A549 treated with DMSO at 1 μM for 4 hours (cell line): ENCODE results near the gene CHMP1B. TPM values are rescaled to one million over a fixed set of nuclear protein-coding genes. Genes with fewer than 3 reads are reported as not detected.

Experiments
- total RNA-seq: library from RNA; stranded (reverse); fragments of 200-300 nt; extraction: Qiagen RNA extraction; gene quantifications from 5 replicates; pipeline ENCODE4 v1.2.3, GENCODE V29; 2022; ENCODE audit warnings: low read depth

Gene CHMP1B
- total RNA-seq: 42.4 to 63.5 TPM (median 49.0 TPM) in 5 replicates

GRCh38 chr18:11851146-11851805 lies at the start of gene CHMP1B:
Gene CHMP1B (plus strand): TSS chr18:11851413. CDS start chr18:11851512, 99 bp downstream.

Other genes with a start within 250 kb of the CHMP1B start
- not detected in 5 replicates for gene SLC35G4, start 241.8 kb upstream of the CHMP1B start, total RNA-seq
- 6.7 to 7.8 TPM (median 6.8 TPM) in 5 replicates for gene GNAL, start 162.1 kb upstream of the CHMP1B start, total RNA-seq
- gene MPPE1, start 56.9 kb downstream of the CHMP1B start, total RNA-seq: 18.3 to 23.1 TPM (median 20.8 TPM) in 5 replicates
- 58.7 to 63.3 TPM (median 59.3 TPM) in 5 replicates for gene IMPA2, start 130.1 kb downstream of the CHMP1B start, total RNA-seq
- gene ANKRD62, start 242.4 kb downstream of the CHMP1B start, total RNA-seq: not detected in 5 replicates